GM18861 (cell line): ENCODE results near the gene TMEM116.

Experiments
- ATAC-seq: cut with Tn5 transposase; IDR thresholded peaks from one replicate; pipeline ENCODE4 v1.9.1; 2021; ENCODE audit not compliant: unreplicated experiment

Gene TMEM116

DNA sequence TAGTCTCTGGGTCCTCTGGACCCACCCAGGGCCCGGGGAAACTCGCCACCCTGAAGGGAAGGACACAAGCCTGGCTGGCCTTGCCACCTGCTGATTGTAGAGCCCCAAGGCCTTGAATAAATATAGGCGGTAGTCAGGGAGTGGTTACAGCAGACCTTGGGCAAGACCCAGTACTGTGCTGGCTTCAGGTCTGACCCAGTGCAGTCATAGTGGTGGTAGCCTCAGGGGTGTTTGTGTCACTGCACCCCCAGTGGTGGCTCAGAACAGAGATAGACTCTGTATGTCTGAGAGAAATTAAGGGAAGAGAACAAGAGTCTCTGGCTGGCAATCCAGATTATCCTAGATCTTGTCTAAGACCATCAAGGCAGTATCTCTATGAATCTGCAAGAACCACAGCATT is 107.5 kb downstream of the TMEM116 start:
- no peak for ATAC-seq

- ATAC-seq, result no peak
Measured at GRCh38 chr12:111904446-111904975, 108.5 kb downstream of the TMEM116 start.

DNA sequence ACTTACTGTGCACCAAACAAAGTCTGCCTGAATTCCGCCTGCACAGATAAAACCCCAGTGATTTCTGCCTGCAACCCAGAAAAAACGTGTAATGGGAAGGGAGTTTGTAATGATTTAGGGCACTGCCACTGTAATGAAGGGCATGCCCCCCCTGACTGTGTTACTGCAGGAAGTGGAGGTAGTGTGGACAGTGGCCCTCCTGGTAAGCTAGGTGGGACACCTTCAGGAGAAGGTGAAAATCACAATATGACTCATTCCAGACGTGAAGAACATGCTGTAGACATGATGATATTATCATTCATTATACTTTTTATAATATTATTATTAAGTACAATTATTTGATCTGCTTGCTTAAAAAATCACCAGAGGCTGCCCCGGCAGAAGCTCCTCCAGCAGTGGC is 111.8 kb downstream of the TMEM116 start:
- ATAC-seq, result no peak

DNA sequence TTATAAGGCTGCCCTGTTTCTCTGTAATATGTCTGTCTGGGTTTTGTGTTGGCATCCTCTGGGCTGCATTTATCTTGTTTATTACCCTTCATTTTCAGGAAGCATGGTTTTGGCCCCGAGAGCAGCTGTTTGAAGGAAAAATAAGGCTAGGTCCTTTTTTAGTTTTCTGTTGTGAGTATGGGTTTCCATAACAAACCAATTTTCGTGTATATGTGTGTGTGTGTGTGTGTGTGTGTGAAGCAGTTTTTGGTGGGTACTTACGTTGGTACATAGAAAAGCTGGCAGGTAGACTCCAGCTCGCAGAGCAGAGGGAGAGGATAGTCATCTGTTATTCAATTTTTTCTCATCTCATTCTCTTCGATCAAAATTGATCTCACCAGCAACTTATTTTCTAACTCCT is 118.4 kb downstream of the TMEM116 start:
- no peak for ATAC-seq

DNA sequence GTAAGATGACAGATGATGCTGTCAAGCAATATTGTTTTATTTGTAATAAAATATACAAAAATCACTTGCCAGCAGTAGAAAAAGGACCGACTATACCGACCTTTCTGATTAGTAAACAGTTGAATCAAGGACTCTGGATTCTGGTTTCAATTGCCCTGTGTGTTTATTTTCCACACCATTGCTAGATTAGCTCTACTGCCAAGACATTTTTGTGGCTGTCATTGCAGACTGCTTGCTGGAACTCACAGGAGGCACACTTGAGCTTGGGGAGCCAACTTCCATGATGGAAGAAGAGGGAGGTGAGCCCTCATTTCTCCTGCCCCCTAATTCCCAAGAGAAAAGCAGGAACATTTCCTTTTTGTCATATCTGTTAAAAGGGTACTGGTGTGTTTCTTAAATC is 119.7 kb downstream of the TMEM116 start:
- no peak for ATAC-seq

GRCh38 chr12:111887926-111888745 is 124.8 kb downstream of the TMEM116 start:
- no peak for ATAC-seq

GRCh38 chr12:111886662-111887545 is 126.1 kb downstream of the TMEM116 start:
- ATAC-seq, result no peak

DNA sequence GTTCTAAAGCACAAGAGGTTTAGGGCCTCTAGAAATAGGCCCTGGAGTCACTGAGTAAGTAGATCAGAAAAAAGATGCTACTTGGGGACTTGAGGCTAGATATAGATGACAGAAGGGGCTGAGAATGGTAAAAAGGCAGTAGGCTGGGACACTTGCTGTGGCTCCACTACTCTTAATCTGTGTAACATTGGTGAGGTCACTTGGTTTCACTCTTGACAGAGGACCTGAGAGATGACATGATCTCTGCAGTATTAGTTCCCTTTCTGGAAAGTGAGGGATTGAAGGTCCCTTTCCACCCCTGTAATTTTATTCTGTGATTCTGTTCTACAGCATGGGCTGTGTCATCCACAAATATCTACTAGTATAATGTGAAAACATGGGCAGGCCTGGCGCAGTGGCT is 131.2 kb downstream of the TMEM116 start:
- ATAC-seq, result no peak
